AG09319 (cell line): Measurements from ENCODE around the gene NXN.

Experiments
- DNase-seq: peaks from one replicate; pipeline ENCODE4 v3.0.0-alpha.2; 2010; ENCODE audit warnings: low read depth; ENCODE audit errors: extremely low read depth
- CTCF ChIP-seq: IDR thresholded peaks from 2 replicates; pipeline ENCODE4 v1.5.1; 2011; ENCODE audit warnings: low read depth, mild to moderate bottlenecking, inconsistent platforms, low read length, moderate library complexity

The NXN gene

GRCh38 chr17:948284-948852, 31.2 kb downstream of the NXN start:
- peak; percentile 18 for DNase-seq
- no peak for TF ChIP-seq CTCF

DNA sequence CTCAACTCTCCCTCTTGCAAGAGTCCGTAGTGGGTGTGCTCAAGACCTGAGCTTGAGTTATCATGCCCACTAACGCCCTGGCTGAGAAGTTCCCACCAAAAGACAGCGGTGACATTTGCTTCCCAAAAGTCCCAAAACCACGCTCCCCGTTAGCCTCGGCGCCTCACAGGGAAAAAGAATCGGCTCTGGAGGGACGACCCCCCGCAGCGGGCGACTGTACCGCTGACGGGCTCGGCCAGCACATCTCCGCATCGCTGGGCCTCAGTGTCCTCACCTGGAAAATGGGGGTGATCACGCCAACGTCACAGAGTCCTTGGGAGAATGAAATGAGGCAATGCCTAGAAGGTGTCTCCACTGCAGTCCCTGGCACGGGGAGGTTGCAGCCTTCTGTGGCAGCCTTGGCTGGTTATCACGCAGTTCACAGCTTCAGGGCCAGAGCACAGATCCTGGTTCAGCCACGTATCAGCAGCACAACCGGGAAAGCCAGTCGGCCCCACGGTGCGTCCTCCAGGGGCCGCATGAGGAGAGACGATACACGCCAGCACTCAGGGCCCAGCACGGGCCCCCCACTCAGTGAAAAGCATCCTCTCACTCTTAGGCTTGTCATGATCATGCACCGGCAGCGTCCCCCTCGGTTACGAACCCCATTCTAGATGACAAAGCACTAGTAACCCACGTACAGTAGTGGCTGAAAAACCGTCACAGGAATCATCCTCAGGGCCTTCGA, 32.9 kb downstream of the NXN start:
- no peak for TF ChIP-seq CTCF
- no peak for DNase-seq

GRCh38 chr17:945672-946071, 33.9 kb downstream of the NXN start:
- TF ChIP-seq CTCF = no peak
- DNase-seq = no peak

GRCh38 chr17:944266-944826, 35.2 kb downstream of the NXN start:
- no peak for DNase-seq
- TF ChIP-seq CTCF = no peak

DNA sequence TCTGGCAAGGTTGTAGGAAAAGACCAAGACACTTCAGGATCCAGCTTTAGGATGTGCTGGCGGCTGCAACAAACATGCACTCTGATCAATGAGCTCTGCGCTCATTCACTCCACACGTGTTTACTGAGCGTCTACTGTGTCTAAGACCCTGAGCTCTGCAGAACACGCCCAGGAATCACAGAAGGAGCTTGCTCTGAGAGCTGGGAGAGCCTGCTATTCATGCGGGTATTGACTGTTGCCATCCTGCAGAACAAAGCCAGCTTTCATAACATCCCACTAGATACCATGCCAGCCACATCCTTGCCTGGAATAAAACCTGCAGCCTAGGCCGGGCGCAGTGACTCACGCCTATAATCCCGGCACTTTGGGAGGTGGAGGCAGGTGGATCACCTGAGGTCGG, 44.1 kb downstream of the NXN start:
- DNase-seq = no peak
- no peak for TF ChIP-seq CTCF

DNA sequence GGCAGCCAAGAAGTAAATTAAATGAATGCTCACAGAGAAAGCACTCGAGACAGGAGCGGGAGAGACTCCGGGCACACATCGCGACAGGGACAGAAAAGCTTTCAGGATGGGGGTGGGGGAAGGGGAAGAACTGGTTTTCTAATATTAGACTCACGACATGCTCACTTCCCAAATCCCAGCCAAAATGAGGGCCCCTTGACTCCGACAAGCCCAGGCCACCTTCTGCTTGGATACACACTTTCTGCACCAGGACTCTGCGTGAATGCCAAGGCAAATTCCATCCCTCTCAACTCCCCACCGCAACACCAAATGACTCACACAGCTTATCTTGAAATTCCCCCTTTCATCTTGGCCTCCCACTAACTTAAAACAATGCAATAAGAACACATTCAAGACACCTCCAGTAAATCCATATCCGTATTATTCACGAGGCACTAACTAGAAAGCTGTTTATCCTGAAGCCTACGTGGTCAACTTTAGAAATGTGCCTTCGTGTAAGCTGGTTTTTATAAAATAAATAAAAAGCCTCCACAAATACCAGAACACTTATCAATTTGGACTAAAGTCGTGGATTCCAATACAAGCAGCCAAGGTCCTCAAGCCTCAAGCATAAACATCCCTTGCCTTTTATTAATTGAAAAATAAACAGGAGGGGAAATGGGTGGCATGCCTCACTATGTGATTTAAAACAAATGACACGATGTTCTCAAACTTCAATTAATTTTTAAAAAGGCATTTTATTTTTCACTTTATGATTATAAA, 46.1 kb downstream of the NXN start:
- DNase-seq = peak; percentile 89
- TF ChIP-seq CTCF = no peak

DNA sequence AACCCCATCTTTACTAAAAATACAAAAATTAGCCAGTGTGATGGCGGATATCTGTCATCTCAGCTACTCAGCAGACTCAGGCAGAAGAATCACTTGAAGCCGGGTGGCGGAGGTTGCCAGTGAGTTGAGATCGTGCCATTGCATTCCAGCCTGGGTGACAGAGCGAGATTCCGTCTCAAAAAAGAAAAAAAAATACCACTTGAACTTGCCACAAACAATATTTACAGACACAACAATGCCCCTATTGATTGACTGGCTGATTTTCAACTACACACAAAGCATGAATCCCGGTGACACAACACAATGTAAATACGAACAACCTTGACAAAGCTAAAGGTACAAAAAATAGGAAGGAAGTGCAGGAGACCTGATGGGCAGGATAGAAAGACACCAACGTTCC, 49.3 kb downstream of the NXN start:
- TF ChIP-seq CTCF = no peak

More for the DNA sequence above, 49.3 kb downstream of the NXN start:
- DNase-seq = no peak
